A673 (cell line): Measurements from ENCODE around the gene AGMAT.

ENCODE experiments used
- CTCF ChIP-seq: fragments of 300-800, 200-600 bp; sonication (generic); conservative IDR thresholded peaks from 2 replicates; pipeline ENCODE4 v1.5.1; 2017; ENCODE audit warnings: low read depth, mild to moderate bottlenecking, antibody characterized with exemption, low read length, moderate library complexity, mixed read lengths
- EZH2 ChIP-seq: fragments of 200-600 bp; sonication (generic); IDR thresholded peaks from 2 replicates; pipeline ENCODE4 v1.6.1; 2017; ENCODE audit warnings: borderline replicate concordance, low read depth, mild to moderate bottlenecking, mixed read lengths, antibody characterized with exemption, low read length; ENCODE audit not compliant: poor library complexity, severe bottlenecking

GRCh38 chr1:15584489-15585363, at the start of gene AGMAT:
- TF ChIP-seq CTCF (no peak), EZH2 (no peak)
